Left hindlimb (tissue), 1 donor: ENCODE results near the gene ECE1.

Experiments
- DNase-seq: peaks from one replicate; pipeline ENCODE4 v3.0.0-alpha.2; 2018

ECE1 gene

GRCh38 chr1:21307663-21308305 lies 17.5 kb upstream of the ECE1 start:
- no peak for DNase-seq

GRCh38 chr1:21307210-21307609 lies 16.9 kb upstream of the ECE1 start:
- DNase-seq, result no peak

- no peak for DNase-seq
Observed at GRCh38 chr1:21305900-21306189, 15.6 kb upstream of the ECE1 start.

- DNase-seq, result no peak
Observed at GRCh38 chr1:21305155-21305899, 15.1 kb upstream of the ECE1 start.

- no peak for DNase-seq
Observed at GRCh38 chr1:21304488-21304887, 14.2 kb upstream of the ECE1 start.

- no peak for DNase-seq
Observed at GRCh38 chr1:21302747-21303715, 12.8 kb upstream of the ECE1 start.

GRCh38 chr1:21301794-21302440 lies 11.7 kb upstream of the ECE1 start:
- DNase-seq, result no peak

GRCh38 chr1:21300774-21301173 lies 10.5 kb upstream of the ECE1 start:
- no peak for DNase-seq

- DNase-seq, result no peak
Observed at GRCh38 chr1:21299780-21300395, 9.6 kb upstream of the ECE1 start.

GRCh38 chr1:21298981-21299391 lies 8.7 kb upstream of the ECE1 start:
- no peak for DNase-seq

GRCh38 chr1:21297975-21298374 lies 7.7 kb upstream of the ECE1 start:
- DNase-seq, result no peak

GRCh38 chr1:21296509-21297354 lies 6.5 kb upstream of the ECE1 start:
- DNase-seq, result no peak

- no peak for DNase-seq
Observed at GRCh38 chr1:21295545-21295944, 5.3 kb upstream of the ECE1 start.

GRCh38 chr1:21295002-21295401 lies 4.7 kb upstream of the ECE1 start:
- DNase-seq, result no peak

- DNase-seq, result no peak
Observed at GRCh38 chr1:21294266-21294989, 4.2 kb upstream of the ECE1 start.

GRCh38 chr1:21293537-21294265 lies 3.4 kb upstream of the ECE1 start:
- DNase-seq, result no peak

- no peak for DNase-seq
Observed at GRCh38 chr1:21292984-21293536, 2.8 kb upstream of the ECE1 start.

GRCh38 chr1:21292503-21292983 lies 2.3 kb upstream of the ECE1 start:
- DNase-seq, result no peak

GRCh38 chr1:21291964-21292363 lies 1.7 kb upstream of the ECE1 start:
- DNase-seq, result no peak

GRCh38 chr1:21291184-21291583 lies 921 bp upstream of the ECE1 start:
- no peak for DNase-seq
